ENCODE data around the gene MAPKAPK3. TPM values are rescaled to one million over a fixed set of nuclear protein-coding genes. Genes with fewer than 3 reads are reported as not detected.
A peak's percentile ranks its signal among the peaks of the same experiment; 100 is the strongest.

Gene MAPKAPK3
- total and polyA plus RNA-seq, 9 donors = 15.8 to 44.7 (median 29.3) TPM

DNA sequence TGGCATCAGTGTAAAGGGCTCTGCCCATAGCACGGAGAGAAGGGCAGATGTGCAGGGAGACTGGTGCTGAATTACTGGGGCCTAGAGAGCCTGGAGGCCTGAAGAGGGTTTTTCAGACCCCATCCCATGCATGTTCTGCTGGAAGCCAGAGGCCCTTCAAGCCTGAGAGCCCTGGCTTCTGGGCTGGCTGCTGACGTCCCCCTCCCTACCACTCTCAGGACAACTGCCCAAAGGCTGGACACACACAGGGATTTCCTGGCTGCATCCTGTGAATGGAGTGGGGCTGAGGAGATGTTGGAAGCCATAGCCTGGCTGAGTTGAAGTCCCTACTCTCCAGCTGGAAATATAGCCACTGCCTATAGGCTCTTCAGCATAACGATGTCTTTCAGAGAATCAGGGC is 40.9 kb downstream of the MAPKAPK3 start:
- H3K9me3 ChIP-seq = no peaks in the 10 kb centered on the region
- DNase-seq = peak in 2 of 5 donors; percentile 0 to 3
- TF ChIP-seq, protein P1, sequence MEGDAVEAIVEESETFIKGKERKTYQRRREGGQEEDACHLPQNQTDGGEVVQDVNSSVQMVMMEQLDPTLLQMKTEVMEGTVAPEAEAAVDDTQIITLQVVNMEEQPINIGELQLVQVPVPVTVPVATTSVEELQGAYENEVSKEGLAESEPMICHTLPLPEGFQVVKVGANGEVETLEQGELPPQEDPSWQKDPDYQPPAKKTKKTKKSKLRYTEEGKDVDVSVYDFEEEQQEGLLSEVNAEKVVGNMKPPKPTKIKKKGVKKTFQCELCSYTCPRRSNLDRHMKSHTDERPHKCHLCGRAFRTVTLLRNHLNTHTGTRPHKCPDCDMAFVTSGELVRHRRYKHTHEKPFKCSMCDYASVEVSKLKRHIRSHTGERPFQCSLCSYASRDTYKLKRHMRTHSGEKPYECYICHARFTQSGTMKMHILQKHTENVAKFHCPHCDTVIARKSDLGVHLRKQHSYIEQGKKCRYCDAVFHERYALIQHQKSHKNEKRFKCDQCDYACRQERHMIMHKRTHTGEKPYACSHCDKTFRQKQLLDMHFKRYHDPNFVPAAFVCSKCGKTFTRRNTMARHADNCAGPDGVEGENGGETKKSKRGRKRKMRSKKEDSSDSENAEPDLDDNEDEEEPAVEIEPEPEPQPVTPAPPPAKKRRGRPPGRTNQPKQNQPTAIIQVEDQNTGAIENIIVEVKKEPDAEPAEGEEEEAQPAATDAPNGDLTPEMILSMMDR (IDR thresholded peaks at IDR 0.05) = no peak
- TF ChIP-seq EP300 (IDR thresholded peaks at IDR 0.05) (no peak), POLR2A (IDR thresholded peaks at IDR 0.05) (no peak)
- H3K27ac ChIP-seq = no peak overlapping the region
- no peaks in the 10 kb centered on the region for H3K4me1 ChIP-seq (ENCODE audit: insufficient read depth)
- no peak overlapping the region for H3K4me3 ChIP-seq
- no peaks in the 10 kb centered on the region for H3K27me3 ChIP-seq
- intact Hi-C loops (cut with DNase I) = no loop called here
- H3K36me3 ChIP-seq = no peaks in the 10 kb centered on the region
- WGBS, 3 donors = 85 to 93% (median 87%) methylated on average over 3 of the region's 3 CpGs

DNA sequence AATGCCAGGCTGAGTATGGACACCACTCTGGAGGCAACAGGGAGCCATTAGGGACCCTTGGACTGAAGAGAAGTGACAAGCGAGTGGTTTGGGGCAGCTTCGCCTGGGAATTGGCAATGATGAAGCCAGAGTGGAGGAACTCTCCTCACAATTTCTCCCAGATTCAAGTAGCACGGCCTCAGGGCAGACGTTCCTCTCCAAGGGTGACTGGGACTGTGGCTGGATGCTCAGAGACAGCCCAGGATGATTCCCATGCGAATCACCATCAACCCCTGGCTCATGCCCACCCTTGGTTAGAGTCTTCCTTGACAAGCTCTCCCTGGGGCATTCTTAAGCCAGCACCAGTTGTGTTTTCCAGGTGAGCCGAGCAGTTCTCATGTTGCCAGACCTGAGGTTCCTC is 41.5 kb downstream of the MAPKAPK3 start:
- H3K36me3 ChIP-seq = no peaks in the 10 kb centered on the region
- intact Hi-C loops (cut with DNase I) = no loop called here
- WGBS, 3 donors = 84 to 91% (median 90%) methylated on average over 6 of the region's 6 CpGs
- peak in 1 of 5 donors; percentile 0 for DNase-seq
- no peaks in the 10 kb centered on the region for H3K4me1 ChIP-seq (ENCODE audit: insufficient read depth)
- H3K27ac ChIP-seq = no peak overlapping the region
- no peaks in the 10 kb centered on the region for H3K9me3 ChIP-seq
- H3K27me3 ChIP-seq = no peaks in the 10 kb centered on the region
- TF ChIP-seq POLR2A (IDR thresholded peaks at IDR 0.05) (no peak), EP300 (IDR thresholded peaks at IDR 0.05) (no peak)
- TF ChIP-seq, protein P1 (IDR thresholded peaks at IDR 0.05) = no peak
- no peak overlapping the region for H3K4me3 ChIP-seq

DNA sequence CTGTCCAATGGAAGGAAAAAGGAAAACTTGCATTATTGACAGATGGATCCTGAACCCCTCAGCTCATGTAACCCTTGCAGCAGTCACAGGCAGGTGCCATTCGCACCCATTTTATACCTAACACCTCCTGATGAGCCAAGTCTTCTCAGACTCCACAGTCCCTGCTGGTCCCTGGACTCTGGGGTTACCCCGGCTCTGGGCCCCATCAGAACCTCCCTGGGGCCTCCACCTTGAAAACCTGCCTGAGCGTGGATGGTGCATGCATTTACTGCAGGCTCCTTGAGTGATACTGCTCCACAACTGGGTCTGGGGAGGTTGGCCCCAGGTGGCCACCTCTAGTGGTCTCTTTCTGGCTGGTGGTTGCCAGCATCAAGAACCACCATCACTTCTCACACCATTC is 41.9 kb downstream of the MAPKAPK3 start:
- WGBS, 3 donors = 90 to 92% (median 92%) methylated on average over 3 of the region's 3 CpGs
- intact Hi-C loops (cut with DNase I) = no loop called here

DNA sequence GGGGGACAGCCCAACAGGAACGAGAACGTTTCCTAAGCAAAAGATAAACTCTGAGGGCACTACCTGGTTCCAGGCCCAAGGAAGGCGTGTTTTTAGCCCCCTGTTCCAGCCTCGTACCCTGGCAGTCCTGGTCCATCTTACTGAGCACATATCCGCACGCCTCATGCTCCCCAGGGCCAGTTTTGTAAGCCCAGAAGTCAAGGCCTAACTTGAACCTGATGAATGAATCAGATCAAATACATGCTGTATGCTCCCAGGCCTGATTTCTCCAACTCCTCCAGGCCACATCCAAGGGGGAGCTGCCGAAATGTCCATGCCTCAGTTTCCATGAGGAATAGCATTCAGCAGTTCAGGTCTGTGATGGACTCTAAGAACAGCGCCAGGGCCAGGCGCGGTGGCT is 43.4 kb downstream of the MAPKAPK3 start:
- no peaks in the 10 kb centered on the region for H3K4me1 ChIP-seq (ENCODE audit: insufficient read depth)
- H3K9me3 ChIP-seq = no peaks in the 10 kb centered on the region
- no peaks in the 10 kb centered on the region for H3K27me3 ChIP-seq
- no peak overlapping the region for H3K4me3 ChIP-seq
- H3K36me3 ChIP-seq = no peaks in the 10 kb centered on the region
- DNase-seq = peak in 1 of 5 donors; percentile 5
- intact Hi-C loops (cut with DNase I) = no loop called here
- WGBS, 3 donors = 90 to 91% (median 90%) methylated on average over 10 of the region's 10 CpGs
- no peak overlapping the region for H3K27ac ChIP-seq
- TF ChIP-seq, protein P1 (IDR thresholded peaks at IDR 0.05) = no peak
- no peak for TF ChIP-seq EP300 (IDR thresholded peaks at IDR 0.05)
- no peak for TF ChIP-seq POLR2A (IDR thresholded peaks at IDR 0.05)

More for the DNA sequence above, 41.9 kb downstream of the MAPKAPK3 start:
- no peaks in the 10 kb centered on the region for H3K27me3 ChIP-seq
- TF ChIP-seq POLR2A (IDR thresholded peaks at IDR 0.05) = no peak
- no peaks in the 10 kb centered on the region for H3K9me3 ChIP-seq
- H3K36me3 ChIP-seq = no peaks in the 10 kb centered on the region
- H3K4me3 ChIP-seq = no peak overlapping the region
- H3K27ac ChIP-seq = no peak overlapping the region
- DNase-seq = peak in 1 of 5 donors; percentile 4
- no peaks in the 10 kb centered on the region for H3K4me1 ChIP-seq (ENCODE audit: insufficient read depth)

DNA sequence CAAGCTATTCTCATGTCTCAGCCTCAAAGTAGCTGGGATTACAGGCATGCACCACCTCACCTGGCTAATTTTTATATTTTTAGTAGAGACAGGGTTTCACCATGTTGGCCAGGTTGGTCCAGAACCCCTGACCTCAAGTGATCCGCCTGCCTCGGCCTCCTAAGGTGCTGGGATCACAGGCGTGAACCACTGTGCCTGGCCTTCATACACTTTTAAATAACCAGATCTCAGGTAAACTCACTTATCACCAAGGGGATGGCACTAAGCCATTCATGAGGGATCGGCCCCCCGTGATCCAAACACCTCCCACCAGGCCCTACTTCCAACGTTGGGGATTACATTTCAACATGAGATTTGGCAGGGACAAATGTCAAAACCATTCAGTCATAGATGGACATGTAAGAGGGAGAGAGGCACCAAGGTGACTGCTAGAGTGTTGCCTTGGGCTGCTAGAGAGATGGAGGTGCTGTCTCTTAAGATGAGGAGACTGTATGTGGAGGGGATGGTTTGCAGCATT is 44.4 kb downstream of the MAPKAPK3 start:
- peak in 1 of 5 donors; percentile 0 for DNase-seq
- Histone ChIP-seq H3K27me3 (no peaks in the 10 kb centered on the region), H3K9me3 (no peaks in the 10 kb centered on the region), H3K4me1 (ENCODE audit: insufficient read depth) (no peaks in the 10 kb centered on the region), H3K4me3 (no peak overlapping the region), H3K36me3 (no peaks in the 10 kb centered on the region), H3K27ac (no peak overlapping the region)
- intact Hi-C loops (cut with DNase I) = no loop called here
- 72 to 75% (median 73%) methylated on average over 6 of the region's 6 CpGs for WGBS, 3 donors
- no peak for TF ChIP-seq POLR2A (IDR thresholded peaks at IDR 0.05)
- TF ChIP-seq, protein P1 (IDR thresholded peaks at IDR 0.05) = no peak

All from ovary (tissue), 9 donors.